GM12878 (cell line): ENCODE results near the gene UNC119. TPM values are rescaled to one million over a fixed set of nuclear protein-coding genes. Genes with fewer than 3 reads are reported as not detected.

Source experiments
- ATAC-seq: fragments of 200-7000 bp; cut with Tn5 transposase; 3 replicates; pipeline ENCODE4 v1.9.1; 2020; ENCODE audit warnings: mild to moderate bottlenecking, moderate library complexity
- BruUV-seq: library from RNA; stranded (reverse); fragments of 400-500 nt; replicated peaks from 2 replicates; lab custom pipeline; 2021; lab: Mats Ljungman, UMichigan
- CTCF ChIA-PET: fragments of 300-600 bp; sonication (Branson Sonifier 250); formaldehyde crosslinking; extraction: SDS; loops from one replicate; lab custom pipeline; 2021; ENCODE audit warnings: inconsistent platforms; lab: Yijun Ruan, JAX
- POLR2A ChIA-PET: fragments of 350-600 bp; formaldehyde crosslinking; extraction: SDS; loops from one replicate; lab custom pipeline; 2021; ENCODE audit warnings: inconsistent platforms; lab: Charles Lee
- RAD21 ChIA-PET: fragments of 300-600 bp; sonication (Branson Sonifier 250); formaldehyde crosslinking; loops from one replicate; lab custom pipeline; 2023; ENCODE audit warnings: antibody characterized with exemption; ENCODE audit not compliant: unreplicated experiment; lab: Charles Lee
- SMC1A ChIA-PET: fragments of 300-600 bp; sonication (Branson Sonifier 250); formaldehyde crosslinking; loops from one replicate; lab custom pipeline; 2023; ENCODE audit not compliant: unreplicated experiment, uncharacterized antibody; lab: Charles Lee
- DNase-seq: peaks from one replicate; pipeline ENCODE4 v3.0.0-alpha.2; 2011; ENCODE audit warnings: low read depth, low spot score
- FAIRE-seq: peaks from 3 replicates; lab custom pipeline; 2011; peaks lifted over from hg19 to GRCh38; lab: Jason Lieb, UNC
- H2AFZ ChIP-seq: 2 replicates; pipeline ENCODE4 v1.6.0; 2011; ENCODE audit warnings: low read depth, low read length, control low read depth; ENCODE audit not compliant: control insufficient read depth
- H3K27ac ChIP-seq: 2 replicates; pipeline ENCODE4 v1.5.1; 2011; ENCODE audit warnings: control low read depth; ENCODE audit not compliant: control insufficient read depth, insufficient read depth
- H3K27me3 ChIP-seq, 2 experiments: replicated peaks in 1 of 2; 2 replicates each; pipeline versions ENCODE4 v1.6.0 to v1.6.1; 2011; ENCODE audit warnings: low read length in 1 of 2; ENCODE audit not compliant: control insufficient read depth in 2 of 2, insufficient read depth in 2 of 2
- H3K36me3 ChIP-seq, 2 experiments: 2 replicates each; pipeline ENCODE4 v1.5.1; 2011; ENCODE audit warnings: low read length in 1 of 2; ENCODE audit not compliant: control insufficient read depth in 2 of 2, insufficient read depth in 2 of 2
- H3K4me1 ChIP-seq: 2 replicates; pipeline ENCODE4 v1.6.1; 2011; ENCODE audit warnings: mild to moderate bottlenecking, low read length, moderate library complexity, mixed read lengths; ENCODE audit not compliant: control insufficient read depth, insufficient read depth
- H3K4me2 ChIP-seq: 2 replicates; pipeline ENCODE4 v1.6.0; 2011; ENCODE audit warnings: control low read depth; ENCODE audit not compliant: control insufficient read depth, insufficient read depth
- H3K4me3 ChIP-seq: fragments of 200-600 bp; sonication (generic); 2 replicates; pipeline ENCODE4 v1.5.1; 2016
- H3K79me2 ChIP-seq: 2 replicates; pipeline ENCODE4 v1.6.0; 2011; ENCODE audit warnings: low read length; ENCODE audit not compliant: control insufficient read depth, insufficient read depth
- H3K9ac ChIP-seq: 2 replicates; pipeline ENCODE4 v1.8.0; 2011; ENCODE audit warnings: low read length, control low read depth, mixed read lengths; ENCODE audit not compliant: control insufficient read depth, insufficient read depth
- H3K9me3 ChIP-seq: replicated peaks from 3 replicates; pipeline ENCODE4 v1.5.1; 2011; ENCODE audit warnings: mild to moderate bottlenecking, low read length; ENCODE audit not compliant: control insufficient read depth, insufficient read depth
- H4K20me1 ChIP-seq: 2 replicates; pipeline ENCODE4 v1.6.0; 2011; ENCODE audit not compliant: control insufficient read depth, insufficient read depth
- E2F8 ChIP-seq: fragments of 450-650 bp; IDR thresholded peaks from 2 replicates; pipeline ENCODE4 v1.6.1; 2018; ENCODE audit warnings: mild to moderate bottlenecking, low read depth, moderate library complexity; ENCODE audit not compliant: partially characterized antibody
- JUNB ChIP-seq: IDR thresholded peaks from 2 replicates; pipeline ENCODE4 v1.6.1; 2016; ENCODE audit warnings: antibody characterized with exemption, mild to moderate bottlenecking
- SPI1 ChIP-seq: IDR thresholded peaks from 2 replicates; pipeline ENCODE4 v1.6.1; 2011; ENCODE audit warnings: low read depth, mild to moderate bottlenecking, low read length, moderate library complexity, borderline replicate concordance; ENCODE audit not compliant: insufficient read depth
- WGBS: methylation state at CpG from one replicate; pipeline ENCODE4 v1.1.6; 2016; ENCODE audit warnings: low lambda C conversion rate; ENCODE audit not compliant: insufficient replicate concordance, insufficient coverage; ENCODE audit errors: missing lambda C conversion rate; 5-methylcytosine and 5-hydroxymethylcytosine counted together
- in situ Hi-C: fragments of 300-500 bp; cut with MboI; formaldehyde crosslinking; loops from 9 replicates; pipeline ENCODE4 v1.14.3; 2018; ENCODE audit warnings: mixed read lengths
- intact Hi-C: fragments of 100-400 bp; cut with micrococcal nuclease; formaldehyde crosslinking; loops from one replicate; pipeline ENCODE4 v1.14.2; 2022; ENCODE audit not compliant: unreplicated experiment
- polyA plus RNA-seq, 11 experiments: library from polyadenylated mRNA; depleted of rRNA in 4 of 11; unstranded in 6 of 11; stranded (reverse) in 5 of 11; fragments of >200 nt; fragmentation: Nextera tagmentation in 4 of 11; fragmentation: Illumina TruSeq in 1 of 11; extraction: Ambion mirVana in 4 of 11; extraction: Trizol in 1 of 11; gene quantifications; 1 replicate in 1 of 11; 2 replicates in 10 of 11; pipeline versions ENCODE4 v1.2.1 to v1.2.3, GENCODE V29; 2011 to 2016; ENCODE audit warnings: inconsistent platforms in 2 of 11, missing spikeins in 2 of 11, low read depth in 1 of 11
- total RNA-seq, 4 experiments: library from RNA; depleted of rRNA in 3 of 4; stranded (reverse); fragments of >200 nt in 3 of 4; fragmentation: Illumina TruSeq in 1 of 4; extraction: Trizol in 1 of 4; gene quantifications; 2 replicates each; pipeline versions ENCODE4 v1.2.1 to v1.2.3, GENCODE V29; 2013 to 2021
- TF ChIP-seq, protein P1 (sequence below): fragments of 150-350 bp; IDR thresholded peaks from 2 replicates; pipeline ENCODE4 v1.6.1; 2014; ENCODE audit warnings: mild to moderate bottlenecking, low read depth, low read length

UNC119 gene
- total and polyA plus RNA-seq, 10 of the 15 experiments (the other 5 are each of a cell fraction or from before 2014, with no cell fraction given), result 2.7 to 436 (median 57.8) TPM

DNA sequence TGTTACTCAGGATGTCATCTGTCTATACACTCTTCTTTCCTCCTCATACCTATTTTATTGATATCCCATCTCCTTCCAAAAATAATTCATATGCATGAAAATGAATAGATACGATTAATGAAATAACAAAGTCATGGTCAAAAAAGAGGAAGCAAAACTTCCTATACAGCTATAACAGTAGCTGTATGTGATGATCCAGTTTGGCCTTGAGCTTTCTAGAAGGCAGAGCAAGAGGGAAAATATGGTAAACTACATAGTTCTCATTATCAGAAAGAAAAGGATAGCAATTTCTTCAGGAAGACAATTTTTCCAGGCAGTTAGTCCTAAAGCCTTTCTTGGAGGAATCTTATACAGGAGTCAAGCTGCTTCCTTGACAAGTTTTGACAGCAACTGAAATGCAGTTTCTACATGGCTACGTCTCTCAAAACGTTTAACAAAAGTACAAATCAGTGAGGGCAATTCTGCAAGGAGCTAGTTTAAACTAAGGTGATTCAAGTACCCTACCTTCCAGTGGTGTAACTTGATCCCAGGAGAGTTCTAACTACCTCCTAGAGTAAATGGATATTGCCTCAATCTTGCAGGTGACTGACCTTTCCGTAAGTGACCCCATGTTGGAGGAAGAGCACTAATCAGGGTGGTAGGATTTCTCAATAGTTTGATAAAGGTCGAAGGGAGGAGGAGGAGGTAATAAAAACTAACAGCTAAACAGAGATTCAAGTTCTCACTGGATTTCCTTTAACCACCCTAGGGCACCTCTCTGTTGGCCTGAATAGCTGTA lies 45.4 kb upstream of the UNC119 start:
- ATAC-seq (0 out of 3 replicates have a peak, but pooled peaks have one; percentile 11), FAIRE-seq (peak; percentile 61), DNase-seq (no peak)
- intact Hi-C loops (loop anchor here (2.0 kb wide), 3 partner anchors 21 to 49 kb away; partner anchors contain the start of genes ALDOC and BLTP2), in situ Hi-C loops (no loop called here)
- ChIA-PET RAD21 (interaction anchor here (0.5 to 2.9 kb wide), 8 partner anchors 11 to 122 kb away, joined by 3 to 24 read pairs (median 4); partner anchors contain the start of genes ALDOC, PIGS and RPL23A), POLR2A (interaction anchor here (0.6 to 5.4 kb wide), 19 partner anchors 9 to 130 kb away, joined by 3 to 56 read pairs (median 4); partner anchors contain the start of genes ALDOC, BLTP2, PIGS and PROCA1), SMC1A (interaction anchor here (0.5 to 2.9 kb wide), 11 partner anchors 13 to 352 kb away, joined by 3 to 25 read pairs (median 4); partner anchors contain the start of genes ALDOC, PIGS, SDF2 and SUPT6H), CTCF (interaction anchor here (0.6 to 5.9 kb wide), 14 partner anchors 9 to 129 kb away, joined by 3 to 51 read pairs (median 5); partner anchors contain the start of genes ALDOC and RSKR)
- peak overlapping the region; percentile 94 for H3K27ac ChIP-seq
- H3K4me1 ChIP-seq, result peaks cover 5% of the 10 kb centered on the region
- peak overlapping the region; percentile 82 for H2AFZ ChIP-seq
- peak overlapping the region; percentile 98 for H3K4me3 ChIP-seq
- 14% methylated on average over 5 of the region's 5 CpGs for WGBS
- H3K36me3 ChIP-seq, result peaks cover 0 to 7% of the 10 kb centered on the region in 2 experiments; a peak in 1 of 4 replicates
- peak overlapping the region; percentile 95 for H3K4me2 ChIP-seq
- no peaks in the 10 kb centered on the region for H3K27me3 ChIP-seq
- no peaks in the 10 kb centered on the region for H3K9me3 ChIP-seq
- TF ChIP-seq, protein P1, sequence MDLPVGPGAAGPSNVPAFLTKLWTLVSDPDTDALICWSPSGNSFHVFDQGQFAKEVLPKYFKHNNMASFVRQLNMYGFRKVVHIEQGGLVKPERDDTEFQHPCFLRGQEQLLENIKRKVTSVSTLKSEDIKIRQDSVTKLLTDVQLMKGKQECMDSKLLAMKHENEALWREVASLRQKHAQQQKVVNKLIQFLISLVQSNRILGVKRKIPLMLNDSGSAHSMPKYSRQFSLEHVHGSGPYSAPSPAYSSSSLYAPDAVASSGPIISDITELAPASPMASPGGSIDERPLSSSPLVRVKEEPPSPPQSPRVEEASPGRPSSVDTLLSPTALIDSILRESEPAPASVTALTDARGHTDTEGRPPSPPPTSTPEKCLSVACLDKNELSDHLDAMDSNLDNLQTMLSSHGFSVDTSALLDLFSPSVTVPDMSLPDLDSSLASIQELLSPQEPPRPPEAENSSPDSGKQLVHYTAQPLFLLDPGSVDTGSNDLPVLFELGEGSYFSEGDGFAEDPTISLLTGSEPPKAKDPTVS, result peak; percentile 84; the same call in 1 of the 2 replicates
- 0 out of 2 replicates have a peak, but pooled peaks have one; percentile 9 for TF ChIP-seq SPI1
- TF ChIP-seq E2F8, result peak; percentile 45
- no peak for TF ChIP-seq JUNB
- peak overlapping the region; percentile 97 for H3K9ac ChIP-seq
- peaks cover 23% of the 10 kb centered on the region for H3K79me2 ChIP-seq
- no TSS peak for BruUV-seq
- H4K20me1 ChIP-seq, result no peaks in the 10 kb centered on the region
